ENCODE data around the gene TBL1X.
"Not testable (repeated sequence)": the region's sequence is repeated elsewhere in the genome, so short reads cannot be mapped to it uniquely, and the experiment has no call there.

TBL1X gene

GRCh38 chrX:9464435-9465371 lies at the start of gene TBL1X:
Gene TBL1X (plus strand): TSS chrX:9465058. CDS start chrX:9653587, 188,529 bp downstream.
- DNase-seq (ENCODE audit: low read depth), result peak; percentile 47

- DNase-seq (ENCODE audit: low read depth), result no peak
These were observed 48.1 kb upstream of the TBL1X start for GRCh38 chrX:9416562-9417348.

GRCh38 chrX:9418262-9418661 lies 46.6 kb upstream of the TBL1X start:
- DNase-seq (ENCODE audit: low read depth), result no peak

- DNase-seq (ENCODE audit: low read depth), result no peak
These were observed 44.3 kb upstream of the TBL1X start for GRCh38 chrX:9420275-9421265.

- DNase-seq (ENCODE audit: low read depth), result no peak
These were observed 35.1 kb upstream of the TBL1X start for GRCh38 chrX:9429767-9430166.

GRCh38 chrX:9430346-9430921 lies 34.4 kb upstream of the TBL1X start:
- no peak for DNase-seq (ENCODE audit: low read depth)

GRCh38 chrX:9431281-9431680 lies 33.6 kb upstream of the TBL1X start:
- DNase-seq (ENCODE audit: low read depth), result no peak

GRCh38 chrX:9433596-9433995 lies 31.3 kb upstream of the TBL1X start:
- no peak for DNase-seq (ENCODE audit: low read depth)

- DNase-seq (ENCODE audit: low read depth), result no peak
These were observed 30.8 kb upstream of the TBL1X start for GRCh38 chrX:9434051-9434550.

GRCh38 chrX:9435086-9435485 lies 29.8 kb upstream of the TBL1X start:
- DNase-seq (ENCODE audit: low read depth), result not testable (repeated sequence)

GRCh38 chrX:9436812-9437211 lies 28.0 kb upstream of the TBL1X start:
- no peak for DNase-seq (ENCODE audit: low read depth)

- DNase-seq (ENCODE audit: low read depth), result no peak
These were observed 25.8 kb upstream of the TBL1X start for GRCh38 chrX:9438933-9439494.

GRCh38 chrX:9440116-9440844 lies 24.6 kb upstream of the TBL1X start:
- DNase-seq (ENCODE audit: low read depth), result no peak

GRCh38 chrX:9442056-9442455 lies 22.8 kb upstream of the TBL1X start:
- DNase-seq (ENCODE audit: low read depth), result no peak

- DNase-seq (ENCODE audit: low read depth), result no peak
These were observed 21.5 kb upstream of the TBL1X start for GRCh38 chrX:9443327-9443726.

GRCh38 chrX:9447906-9448305 lies 17.0 kb upstream of the TBL1X start:
- DNase-seq (ENCODE audit: low read depth), result no peak

- DNase-seq (ENCODE audit: low read depth), result no peak
These were observed 8.4 kb upstream of the TBL1X start for GRCh38 chrX:9456250-9457074.

- not testable (repeated sequence) for DNase-seq (ENCODE audit: low read depth)
These were observed 6.8 kb upstream of the TBL1X start for GRCh38 chrX:9458034-9458433.

- no peak for DNase-seq (ENCODE audit: low read depth)
These were observed 6.3 kb upstream of the TBL1X start for GRCh38 chrX:9458516-9459078.

Data from activated T-helper 9 cell treated with anti-CD3 and anti-CD28 coated beads, Interleukin-2, amount 50 U/mL, for 16 hours (primary cell).